GM18867 (cell line): ENCODE measurements around the gene DDX39B.
A peak's percentile ranks its signal among the peaks of the same experiment; 100 is the strongest.

ENCODE experiments used
- ATAC-seq: cut with Tn5 transposase; IDR thresholded peaks from one replicate; pipeline ENCODE4 v1.9.1; 2021; ENCODE audit warnings: mild to moderate bottlenecking, moderate library complexity; ENCODE audit not compliant: unreplicated experiment

Gene DDX39B

DNA sequence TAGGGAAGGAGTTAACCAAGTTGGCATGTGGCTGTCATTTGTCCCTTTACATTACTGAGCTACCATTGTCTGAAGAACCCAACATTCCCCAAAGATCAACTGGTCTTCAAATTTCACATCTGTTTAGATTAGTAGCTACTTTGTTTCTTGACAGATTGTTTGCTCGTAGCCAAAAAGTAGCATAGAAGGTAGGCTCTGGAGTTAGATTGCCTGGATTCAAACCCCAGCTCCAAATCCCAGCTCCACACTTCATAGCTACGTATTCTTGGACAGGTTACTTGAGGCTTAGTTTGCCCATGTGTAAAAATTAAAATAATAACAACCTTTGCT is 6.7 kb upstream of the DDX39B start:
- no peak for ATAC-seq

DNA sequence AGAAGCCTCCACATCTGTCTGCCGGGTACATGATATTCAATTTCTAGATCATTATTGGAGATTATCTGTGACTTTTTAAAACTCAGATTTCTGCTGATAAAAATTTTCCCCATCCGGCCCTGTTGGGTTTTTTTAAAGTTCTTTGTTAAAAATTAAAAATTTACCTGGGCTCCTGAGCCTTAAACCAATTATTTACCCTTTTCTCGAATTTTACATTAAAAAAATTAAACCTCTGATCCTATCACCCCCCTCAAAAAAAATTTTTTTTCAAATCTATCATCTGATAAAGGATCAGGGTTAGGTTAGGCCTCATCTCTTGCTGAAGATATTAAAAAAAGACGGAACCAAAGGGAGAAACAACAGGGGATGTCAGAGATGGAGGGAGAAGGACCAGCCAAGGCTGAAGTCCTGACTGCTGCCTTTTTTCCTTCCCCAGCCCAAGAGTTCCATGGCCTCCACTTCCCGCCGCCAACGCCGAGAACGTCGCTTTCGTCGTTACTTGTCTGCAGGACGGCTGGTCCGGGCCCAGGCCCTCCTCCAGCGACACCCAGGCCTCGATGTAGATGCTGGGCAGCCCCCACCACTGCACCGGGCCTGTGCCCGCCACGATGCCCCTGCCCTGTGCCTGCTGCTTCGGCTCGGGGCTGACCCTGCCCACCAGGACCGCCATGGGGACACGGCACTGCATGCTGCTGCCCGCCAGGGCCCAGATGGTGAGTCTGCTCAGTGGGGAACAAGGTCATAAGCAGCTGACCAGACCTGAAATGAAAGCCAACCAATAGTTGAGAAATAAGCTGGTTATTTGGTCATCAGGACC is 6.1 kb upstream of the DDX39B start:
- ATAC-seq = no peak

DNA sequence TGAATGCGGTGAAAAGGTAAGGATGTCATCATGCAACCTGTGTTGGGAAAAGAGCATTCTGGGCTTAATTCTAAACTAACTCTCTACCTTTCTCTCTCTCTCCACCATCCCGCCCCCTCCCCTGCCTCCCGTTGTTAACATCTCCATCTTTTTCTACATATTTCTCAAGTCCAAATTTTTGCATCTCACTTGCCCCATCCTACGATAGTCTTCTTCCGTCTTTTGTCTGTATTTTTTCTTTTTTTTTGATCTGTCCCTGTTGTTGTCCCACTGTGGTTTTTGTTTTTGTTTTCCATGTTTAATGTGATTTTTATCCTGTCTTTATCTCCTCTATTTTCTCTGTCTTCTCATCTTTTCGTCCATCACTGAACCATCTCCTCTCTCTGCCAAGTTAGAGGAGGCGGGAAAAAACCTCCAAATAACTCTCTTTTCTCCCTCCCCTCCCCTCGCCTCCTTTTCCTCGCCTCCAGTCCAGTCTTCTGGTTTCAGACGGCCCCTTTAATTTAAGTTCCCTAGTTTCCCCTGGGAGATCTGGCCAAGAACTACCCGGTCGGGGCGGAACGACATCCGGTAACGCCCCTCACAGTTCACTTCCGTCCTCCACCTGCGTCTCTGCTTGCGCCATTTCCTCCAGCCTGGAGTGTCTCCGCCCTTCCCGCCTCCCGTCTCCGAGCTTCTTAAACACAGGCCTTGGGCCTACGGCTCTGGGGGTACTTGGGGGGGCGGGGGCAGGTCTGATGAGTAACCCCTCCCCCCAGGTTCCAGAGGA is 5.3 kb upstream of the DDX39B start, which contains the start of gene NFKBIL1:
NFKBIL1 (plus strand) TSS at position 651 of the 769 bp plus-strand sequence; CDS start at position 738, 87 bp downstream.
- ATAC-seq = peak; percentile 75

DNA sequence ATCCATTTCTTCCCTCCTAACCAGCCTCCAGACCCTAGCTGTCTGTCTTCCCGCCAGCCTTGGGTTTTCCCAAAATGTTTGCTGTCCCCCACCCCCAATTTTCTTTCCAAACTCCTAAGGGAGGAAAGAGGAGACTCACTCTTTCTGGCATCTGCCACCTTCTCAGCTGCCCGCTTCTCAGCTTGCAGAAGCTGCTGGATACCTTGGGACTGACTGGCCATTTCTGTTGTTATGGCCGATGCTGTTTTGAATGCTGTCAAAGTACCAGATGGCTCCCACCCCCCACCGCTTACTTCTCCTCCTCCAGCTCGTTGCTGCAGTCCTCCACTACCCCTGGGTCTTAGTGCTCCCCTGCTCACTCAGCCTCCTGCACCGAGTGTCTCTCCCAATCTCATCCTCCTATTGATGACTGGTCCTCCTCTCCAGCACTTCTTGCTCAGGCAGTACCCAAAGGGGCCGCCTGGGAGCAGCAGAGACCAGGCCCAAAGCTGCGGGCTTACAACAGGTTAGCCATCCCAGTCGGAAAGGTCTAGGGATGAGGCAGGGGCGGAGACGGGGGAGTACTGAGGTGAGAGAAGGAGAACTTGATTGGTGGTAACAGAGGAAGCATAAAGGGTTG is 4.6 kb upstream of the DDX39B start, which contains the start of gene ATP6V1G2:
ATP6V1G2 (minus strand) TSS at position 270 of the 619 bp plus-strand sequence; CDS start at position 221, 49 bp downstream.
- peak; percentile 45 for ATAC-seq

DNA sequence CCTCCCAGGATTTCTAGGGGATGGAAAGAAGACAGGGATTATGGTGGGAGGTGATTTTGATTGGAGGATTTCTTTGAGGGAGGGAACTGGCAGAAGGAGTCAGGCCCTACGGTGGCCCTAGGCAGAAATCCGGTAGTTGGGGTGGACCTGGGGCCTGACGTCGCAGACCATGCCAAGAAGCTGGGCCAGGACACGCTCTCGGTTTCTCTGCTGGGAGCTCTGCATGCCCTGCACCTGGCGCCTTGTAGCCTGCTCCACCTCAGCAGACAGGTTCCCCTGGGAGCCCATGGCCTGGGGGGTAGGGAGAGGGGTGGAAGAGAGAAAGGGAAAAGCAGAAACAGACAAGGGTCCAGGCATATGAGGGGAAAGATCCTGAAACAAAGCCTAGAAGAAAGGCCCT is 3.5 kb upstream of the DDX39B start:
- ATAC-seq = no peak

DNA sequence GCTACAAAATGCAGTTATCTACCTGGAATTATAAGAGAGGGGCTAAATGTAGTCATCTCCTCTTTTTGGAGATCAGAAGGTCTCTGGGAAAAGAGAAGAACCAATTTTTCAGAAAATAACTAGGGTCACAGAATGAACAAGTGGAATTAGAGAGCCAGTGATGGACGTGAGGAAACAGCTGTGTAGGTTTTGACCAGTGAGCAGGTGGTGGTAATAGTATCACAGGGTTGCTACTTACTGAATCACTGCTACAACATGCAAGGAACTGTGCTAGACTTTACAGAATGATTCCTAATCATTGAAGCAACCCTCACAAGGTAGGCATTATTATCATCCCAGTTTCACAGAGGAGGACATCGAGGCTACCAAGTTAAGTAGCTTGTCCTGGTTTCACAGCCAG is 2.9 kb upstream of the DDX39B start:
- ATAC-seq = no peak

DNA sequence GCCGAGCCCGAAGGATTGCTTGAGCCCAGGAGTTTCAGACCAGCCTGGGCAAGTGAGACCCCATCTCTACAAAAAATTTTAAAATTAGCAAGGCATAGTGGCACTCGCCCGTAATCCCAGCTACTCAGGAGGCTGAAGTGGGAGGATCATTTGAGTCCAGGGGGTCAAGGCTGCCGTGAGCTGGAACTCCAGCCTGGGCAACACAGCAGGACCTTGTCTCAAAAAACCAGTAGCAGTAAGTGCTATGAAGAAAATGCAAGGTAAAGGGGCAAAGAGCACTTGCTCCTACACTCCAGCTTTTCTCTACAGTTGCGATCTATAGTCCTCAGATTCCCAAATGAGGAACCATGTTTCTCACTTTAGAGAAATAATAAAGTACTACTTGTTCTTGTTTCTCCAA is 1.8 kb upstream of the DDX39B start:
- no peak for ATAC-seq

DNA sequence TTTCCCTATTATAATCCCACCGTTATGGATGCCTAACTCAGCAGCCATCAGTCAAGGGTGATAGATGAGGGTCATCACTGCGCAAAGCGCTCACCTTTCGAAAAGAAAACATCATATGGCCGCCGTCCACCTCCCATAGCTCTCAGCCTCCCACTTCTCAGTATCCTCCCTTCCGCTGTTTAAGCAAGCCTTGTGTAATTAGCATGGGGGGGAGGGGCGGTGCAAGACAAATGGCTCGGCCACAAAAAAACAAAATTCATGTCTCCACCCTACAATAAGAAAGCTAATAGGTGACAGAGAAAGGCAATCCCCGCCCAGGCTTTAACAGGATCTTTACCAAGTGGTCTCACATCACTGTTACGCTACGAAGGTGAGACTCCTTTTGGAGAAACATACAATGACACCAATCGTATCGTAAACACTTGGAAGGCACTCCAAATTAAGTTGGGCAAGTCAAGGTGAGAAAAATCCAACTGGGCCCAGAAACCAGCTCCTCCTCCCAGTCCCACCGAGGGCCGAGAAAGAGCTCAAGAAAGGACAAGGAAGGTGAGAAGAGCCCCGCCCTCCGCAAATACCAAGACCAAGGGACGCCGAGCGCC is 645 bp downstream of the DDX39B start:
- ATAC-seq = peak; percentile 4

DNA sequence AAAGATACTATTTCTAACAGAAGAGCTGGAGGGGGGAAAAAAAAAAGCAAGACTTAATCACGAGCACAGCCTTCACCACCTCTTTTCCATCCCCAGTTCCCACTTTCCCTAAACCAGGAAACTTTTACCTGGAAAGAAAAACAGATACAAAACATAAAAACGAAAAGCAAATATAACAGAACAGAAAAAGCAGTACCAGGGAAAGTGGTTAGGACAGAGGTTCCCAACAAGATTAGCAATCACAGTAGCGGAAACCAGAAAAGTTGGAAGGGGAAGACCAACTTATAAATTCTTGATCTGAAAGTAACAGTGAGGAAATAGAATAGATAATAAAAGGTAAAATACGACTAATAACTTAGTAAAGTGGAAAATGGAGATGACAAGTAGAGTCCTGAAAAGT is 1.2 kb downstream of the DDX39B start:
- ATAC-seq = no peak

DNA sequence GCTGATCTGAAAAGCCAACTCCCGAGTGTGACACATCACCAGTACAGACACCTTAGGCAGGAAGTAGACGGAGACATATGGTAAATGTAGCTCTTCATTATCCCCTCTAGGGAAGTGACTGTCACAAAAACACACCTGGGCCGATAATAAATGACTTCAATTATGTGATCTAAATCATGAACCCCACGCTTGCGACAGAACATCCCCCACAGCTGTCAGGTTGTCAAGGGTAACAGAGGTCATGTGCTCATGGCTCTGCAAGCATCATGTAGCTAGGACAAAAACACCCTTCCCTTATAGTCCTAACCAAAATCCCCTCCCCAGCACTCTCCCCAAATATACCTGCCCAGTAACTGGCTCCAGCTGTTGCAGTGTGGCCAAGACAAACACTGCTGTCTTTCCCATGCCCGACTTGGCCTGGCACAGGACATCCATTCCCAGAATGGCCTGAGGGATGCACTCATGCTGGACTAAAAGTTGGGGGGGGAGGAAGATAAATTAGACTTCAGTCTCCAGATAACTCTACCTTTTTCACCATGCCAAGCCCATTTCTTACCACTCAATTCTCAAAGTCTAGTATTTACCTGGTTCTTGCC is 2.9 kb downstream of the DDX39B start:
- ATAC-seq = no peak

DNA sequence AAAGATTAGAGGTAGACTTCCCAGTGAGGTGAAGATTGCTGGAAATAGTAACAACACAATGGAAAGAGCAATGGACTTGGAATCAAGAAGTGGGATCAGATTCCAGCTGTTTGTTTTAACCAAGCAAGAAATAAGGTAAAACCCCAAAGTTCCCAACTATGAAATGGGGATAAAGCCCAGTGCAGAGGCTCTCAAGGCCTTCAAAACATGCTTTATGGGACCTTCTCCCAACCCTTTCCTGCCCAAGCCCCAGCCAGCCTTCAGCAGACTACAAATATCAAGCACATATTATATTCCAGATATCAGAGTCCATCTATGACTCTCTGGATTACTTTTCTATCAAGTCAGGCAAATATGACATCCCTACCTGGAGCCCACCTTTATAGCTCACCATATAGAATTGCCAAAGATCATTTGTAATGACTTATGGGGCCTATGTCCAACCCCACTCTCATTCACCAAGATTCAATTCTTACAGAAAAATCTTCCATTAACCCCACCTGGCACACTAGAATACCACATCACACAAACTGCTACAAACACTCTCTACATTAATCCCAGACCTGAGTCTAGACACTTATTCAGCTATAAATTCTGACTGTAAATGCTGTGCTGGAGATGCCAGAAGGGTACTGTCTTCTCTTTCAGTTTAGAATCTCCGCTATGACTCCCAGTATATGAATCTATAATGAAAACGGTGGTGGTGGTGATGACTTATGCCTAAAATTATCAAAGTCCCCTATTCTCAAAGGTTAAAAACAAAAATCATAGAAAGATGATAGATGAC is 6.1 kb downstream of the DDX39B start:
- no peak for ATAC-seq

DNA sequence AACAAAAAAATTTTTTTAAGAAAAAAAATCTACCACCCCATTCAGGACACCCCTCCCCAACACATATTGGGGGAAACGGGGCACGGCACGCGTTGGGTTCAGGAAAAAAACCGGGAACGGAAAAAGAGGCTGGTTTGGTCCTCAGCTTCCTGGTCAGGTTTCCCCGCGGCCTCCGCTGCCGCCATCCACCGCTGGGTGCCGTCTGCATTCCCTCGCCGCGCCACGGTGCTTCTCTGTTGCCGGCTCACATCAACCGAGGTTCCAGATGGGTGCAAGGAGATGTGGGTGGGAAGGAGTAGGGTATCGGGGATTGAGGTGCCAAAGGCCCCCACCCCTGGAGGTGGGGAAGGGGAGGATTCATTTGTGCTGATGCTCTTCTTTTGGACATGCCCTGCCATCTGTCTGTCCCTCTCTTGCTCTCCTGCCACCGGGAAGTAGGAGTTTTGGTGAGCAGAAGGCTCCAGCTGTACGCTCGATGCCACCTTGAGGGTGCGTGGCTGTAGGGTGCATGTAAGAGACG is 7.2 kb downstream of the DDX39B start:
- ATAC-seq = no peak

DNA sequence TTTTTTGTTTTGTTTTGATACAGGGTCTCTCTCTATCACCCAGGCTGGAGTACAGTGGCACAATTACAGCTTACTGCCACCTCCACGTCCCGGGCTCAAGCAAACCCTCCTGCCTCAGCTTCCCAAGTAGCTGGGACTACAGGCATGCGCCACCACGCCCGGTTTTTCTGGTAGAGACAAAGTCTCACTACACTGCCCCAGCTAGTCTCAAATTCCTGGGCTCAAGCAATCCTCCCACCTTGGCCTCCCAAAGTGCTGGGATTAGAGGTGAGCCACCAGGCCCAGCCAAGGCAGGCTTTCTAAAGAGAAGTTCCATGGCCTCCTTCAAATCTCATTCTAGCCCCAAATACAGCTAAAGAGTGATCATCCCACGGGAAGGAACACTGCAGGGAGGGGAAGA is 7.8 kb downstream of the DDX39B start:
- ATAC-seq = no peak

DNA sequence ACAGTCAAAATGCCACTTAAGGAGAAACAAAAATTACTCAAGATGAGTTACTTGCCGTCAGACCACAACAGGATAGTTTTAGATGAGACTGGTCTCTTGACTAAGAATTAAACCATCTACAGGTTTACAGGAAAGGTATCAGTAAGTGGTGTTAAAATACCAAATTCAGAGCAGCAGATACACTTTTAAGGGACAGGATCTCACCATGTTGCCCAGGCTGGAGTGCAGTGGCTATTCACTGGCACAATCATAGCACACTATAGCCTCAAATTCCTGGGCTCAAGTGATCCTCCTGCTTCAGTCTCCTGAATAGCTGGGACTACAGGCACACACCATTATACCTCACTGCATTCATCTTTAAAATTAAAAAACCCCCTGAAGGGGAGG is 8.4 kb downstream of the DDX39B start:
- no peak for ATAC-seq

DNA sequence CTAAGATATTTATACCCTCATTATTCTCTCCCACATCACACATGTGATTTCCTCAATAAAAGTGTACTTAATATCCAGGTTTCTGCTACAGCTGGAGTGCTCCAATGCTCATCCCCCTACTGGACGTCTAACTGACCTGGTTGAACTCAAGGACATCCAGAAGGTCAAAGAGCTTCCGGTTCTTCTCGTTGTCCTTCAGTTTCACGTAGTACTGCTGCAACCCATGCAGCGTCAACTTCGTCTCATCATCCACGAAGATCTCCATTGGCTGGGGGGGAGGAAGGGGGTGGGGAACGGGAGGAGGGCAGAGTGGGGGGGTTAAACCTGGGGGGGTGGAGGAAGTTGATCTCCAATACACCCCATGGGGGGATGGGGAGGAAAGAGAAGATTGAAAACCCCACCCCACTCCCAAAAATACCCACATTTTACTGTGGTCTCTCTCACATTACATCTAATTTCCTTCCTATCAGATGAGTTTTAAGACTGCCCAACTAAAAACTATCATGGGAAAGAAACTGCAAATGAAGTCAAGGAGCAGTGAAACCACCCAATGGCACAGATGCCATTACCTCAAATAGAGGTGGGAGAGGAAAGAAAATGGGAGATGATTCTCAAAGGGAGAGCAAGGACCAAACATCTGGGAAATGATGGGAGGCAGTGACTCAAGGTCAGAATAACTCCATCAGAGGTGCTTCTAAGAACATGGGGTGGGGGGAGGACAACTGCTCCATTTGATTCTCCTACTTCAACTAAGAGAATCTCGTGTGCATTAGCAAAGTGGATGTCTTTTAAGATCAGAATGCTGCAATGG is 9.0 kb downstream of the DDX39B start:
- ATAC-seq = no peak

DNA sequence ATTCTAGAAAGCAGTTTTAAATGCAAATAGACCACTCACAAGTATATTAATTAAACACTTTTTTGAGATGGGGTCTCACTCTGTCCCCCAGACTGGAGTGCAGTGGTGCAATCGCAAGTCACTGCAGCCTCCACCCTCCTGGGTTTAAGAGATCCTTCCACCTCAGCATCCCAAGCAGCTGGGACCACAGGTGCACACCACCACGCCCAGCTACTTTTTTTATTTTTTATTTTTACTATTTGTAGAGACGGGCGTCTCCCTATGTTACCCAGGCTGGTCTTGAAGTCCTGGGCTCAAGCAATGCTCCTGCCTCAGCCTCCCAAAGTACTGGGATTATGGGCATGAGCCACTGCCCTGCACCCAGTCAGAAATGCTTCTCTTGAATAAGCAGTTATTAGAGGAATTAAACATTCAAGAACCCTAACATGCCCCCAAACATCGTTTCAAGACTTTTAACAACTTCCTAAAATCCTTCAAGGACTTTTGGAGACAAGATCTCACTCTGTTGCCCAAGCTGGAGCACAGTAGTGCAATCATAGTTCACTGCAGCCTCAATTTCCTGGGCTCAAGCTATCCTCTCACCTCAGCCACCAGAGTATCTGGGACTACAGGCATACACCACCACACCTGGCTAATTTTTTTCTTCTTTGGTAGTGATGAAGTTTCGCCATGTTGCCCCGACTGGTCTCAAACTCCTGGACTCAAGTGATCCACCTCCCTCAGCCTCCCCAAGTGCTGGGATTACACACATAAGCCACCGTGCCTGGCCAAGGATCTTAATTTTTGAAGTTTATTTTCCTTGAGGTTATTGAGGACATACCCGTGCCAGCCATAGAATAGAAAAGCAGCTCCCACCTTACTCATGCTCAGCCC is 9.8 kb downstream of the DDX39B start:
- no peak for ATAC-seq

DNA sequence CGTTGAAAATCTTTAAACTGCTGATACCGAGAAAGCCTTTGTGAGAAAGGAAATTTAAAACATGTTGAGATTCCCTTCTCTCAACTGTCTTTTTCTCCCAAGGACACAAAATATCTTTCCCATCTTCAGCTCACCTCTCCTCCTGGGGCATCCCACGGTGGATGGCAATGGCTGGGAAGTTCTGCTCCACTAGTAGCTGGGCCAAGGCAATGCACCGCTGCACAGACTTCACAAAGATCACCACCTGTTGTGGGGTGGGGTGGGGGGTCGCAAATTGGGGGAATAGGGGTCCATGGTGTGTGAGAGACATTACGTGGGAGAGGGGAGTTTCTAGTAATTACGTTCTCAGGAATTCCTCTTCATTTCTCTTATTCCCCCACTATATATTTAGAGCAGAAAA is 10.6 kb downstream of the DDX39B start:
- no peak for ATAC-seq

DNA sequence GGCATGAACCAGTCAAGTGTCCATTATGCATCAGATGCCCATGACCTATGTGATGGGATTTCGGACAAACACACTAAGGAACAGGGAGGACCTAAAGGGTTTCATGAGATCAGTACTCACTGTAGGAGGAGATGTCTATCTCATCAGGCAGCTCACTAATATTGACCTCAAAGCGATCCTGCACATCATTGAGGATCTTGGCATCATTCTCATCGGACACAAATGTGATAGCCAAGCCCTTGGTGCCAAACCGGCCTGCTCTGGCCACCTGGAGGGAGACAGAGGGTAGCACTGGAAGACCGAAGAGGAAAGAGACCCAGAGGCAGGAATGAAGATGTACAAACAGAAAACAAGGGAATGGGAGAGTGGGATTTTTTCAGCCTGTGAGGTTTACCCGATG is 11.1 kb downstream of the DDX39B start:
- no peak for ATAC-seq
